ENCODE data around the gene PGM1. TPM values are rescaled to one million over a fixed set of nuclear protein-coding genes. Genes with fewer than 3 reads are reported as not detected.

The PGM1 gene
- total RNA-seq, 1 donor from 2014 or later = 36.9 TPM

DNA sequence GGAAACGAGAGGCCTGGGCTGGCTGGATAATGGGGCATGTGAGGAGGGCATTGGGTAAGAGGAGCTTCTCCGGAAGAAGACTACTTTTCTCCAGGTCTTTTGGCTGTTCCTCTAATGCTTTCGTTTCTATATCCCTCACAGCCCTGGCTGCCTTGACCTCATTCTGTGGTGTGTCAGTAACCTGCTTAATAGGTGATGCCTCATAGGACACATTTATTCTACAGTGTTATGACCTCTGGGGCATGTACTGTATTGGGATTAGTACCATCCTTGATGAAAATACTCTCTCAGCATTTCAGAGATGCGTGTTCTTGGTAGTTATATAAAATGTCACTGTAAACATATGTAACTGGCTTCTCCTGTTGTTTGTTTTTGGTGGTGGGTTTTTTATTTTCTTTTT lies 40.1 kb downstream of the PGM1 start:
- Histone ChIP-seq H3K4me1 (ENCODE audit: insufficient read depth, low read length) (no peaks in the 10 kb centered on the region), H3K27ac (ENCODE audit: low read depth, low read length) (no peak overlapping the region), H3K9me3 (ENCODE audit: insufficient read depth, low read depth, low read length) (no peaks in the 10 kb centered on the region), H3K27me3 (ENCODE audit: insufficient read depth, low read length) (no peaks in the 10 kb centered on the region), H3K4me2 (ENCODE audit: low read length) (no peak overlapping the region), H4K20me1 (ENCODE audit: insufficient read depth, low read length) (no peaks in the 10 kb centered on the region), H3K4me3 (ENCODE audit: insufficient read depth, low read depth, low read length) (no peak overlapping the region), H3K36me3 (ENCODE audit: insufficient read depth, low read length) (no peaks in the 10 kb centered on the region), H3K79me2 (ENCODE audit: insufficient read depth, low read length) (no peaks in the 10 kb centered on the region), H2AFZ (ENCODE audit: low read depth, low read length) (no peak overlapping the region), H3K9ac (ENCODE audit: low read length) (no peak overlapping the region)
- Mint-ChIP-seq H3K4me1 (ENCODE audit: low read depth, unreplicated experiment) (peaks cover 7% of the 10 kb centered on the region), H3K9me3 (ENCODE audit: unreplicated experiment) (no peaks in the 10 kb centered on the region), H3K27ac (ENCODE audit: unreplicated experiment) (no peak overlapping the region), H3K27me3 (ENCODE audit: low read depth, unreplicated experiment) (no peaks in the 10 kb centered on the region), H3K36me3 (ENCODE audit: low read depth, unreplicated experiment) (peaks cover 38% of the 10 kb centered on the region), H3K4me3 (ENCODE audit: unreplicated experiment) (no peak overlapping the region)
- FAIRE-seq (no peak), DNase-seq (ENCODE audit: low read depth) (no peak)
- TF ChIP-seq EZH2 (IDR thresholded peaks at IDR 0.05; ENCODE audit: insufficient read depth, low read length) (no peak), CTCF (IDR thresholded peaks at IDR 0.05; ENCODE audit: insufficient read depth, low read depth, low read length) (no peak)

DNA sequence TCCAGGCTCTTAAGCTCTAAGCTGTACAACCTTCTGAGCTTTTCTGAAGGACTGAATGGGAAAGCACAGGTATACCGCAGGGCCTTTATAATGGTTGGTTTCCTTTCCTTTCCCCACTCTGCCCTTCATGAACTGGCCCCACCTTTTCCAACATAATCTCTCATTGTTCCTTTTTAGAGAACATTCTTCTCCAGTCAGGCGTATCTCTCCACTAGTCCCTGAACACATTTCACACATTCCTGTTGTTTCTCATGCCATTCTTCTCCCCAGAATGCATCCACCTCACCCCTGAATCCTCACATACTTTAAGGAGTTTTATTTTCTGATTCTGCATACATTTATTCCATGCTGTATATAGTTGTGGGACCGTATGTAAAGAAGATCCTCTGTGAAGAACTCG lies 41.3 kb downstream of the PGM1 start:
- H3K4me1 ChIP-seq (ENCODE audit: insufficient read depth, low read length) = no peaks in the 10 kb centered on the region
- H3K9ac ChIP-seq (ENCODE audit: low read length) = no peak overlapping the region
- Mint-ChIP-seq H3K27me3 (ENCODE audit: low read depth, unreplicated experiment) (no peaks in the 10 kb centered on the region), H3K27ac (ENCODE audit: unreplicated experiment) (no peak overlapping the region), H3K9me3 (ENCODE audit: unreplicated experiment) (no peaks in the 10 kb centered on the region), H3K36me3 (ENCODE audit: low read depth, unreplicated experiment) (peaks cover 33% of the 10 kb centered on the region), H3K4me1 (ENCODE audit: low read depth, unreplicated experiment) (peaks cover 7% of the 10 kb centered on the region), H3K4me3 (ENCODE audit: unreplicated experiment) (no peak overlapping the region)
- no peak overlapping the region for H3K4me3 ChIP-seq (ENCODE audit: insufficient read depth, low read depth, low read length)
- H3K9me3 ChIP-seq (ENCODE audit: insufficient read depth, low read depth, low read length) = no peaks in the 10 kb centered on the region
- H4K20me1 ChIP-seq (ENCODE audit: insufficient read depth, low read length) = no peaks in the 10 kb centered on the region
- no peak overlapping the region for H3K4me2 ChIP-seq (ENCODE audit: low read length)
- no peaks in the 10 kb centered on the region for H3K79me2 ChIP-seq (ENCODE audit: insufficient read depth, low read length)
- TF ChIP-seq CTCF (IDR thresholded peaks at IDR 0.05; ENCODE audit: insufficient read depth, low read depth, low read length) = no peak
- TF ChIP-seq EZH2 (IDR thresholded peaks at IDR 0.05; ENCODE audit: insufficient read depth, low read length) = no peak
- no peak overlapping the region for H2AFZ ChIP-seq (ENCODE audit: low read depth, low read length)
- H3K27me3 ChIP-seq (ENCODE audit: insufficient read depth, low read length) = no peaks in the 10 kb centered on the region
- H3K36me3 ChIP-seq (ENCODE audit: insufficient read depth, low read length) = peaks cover 5% of the 10 kb centered on the region
- no peak overlapping the region for H3K27ac ChIP-seq (ENCODE audit: low read depth, low read length)
- FAIRE-seq (no peak), DNase-seq (ENCODE audit: low read depth) (peak; percentile 36)

DNA sequence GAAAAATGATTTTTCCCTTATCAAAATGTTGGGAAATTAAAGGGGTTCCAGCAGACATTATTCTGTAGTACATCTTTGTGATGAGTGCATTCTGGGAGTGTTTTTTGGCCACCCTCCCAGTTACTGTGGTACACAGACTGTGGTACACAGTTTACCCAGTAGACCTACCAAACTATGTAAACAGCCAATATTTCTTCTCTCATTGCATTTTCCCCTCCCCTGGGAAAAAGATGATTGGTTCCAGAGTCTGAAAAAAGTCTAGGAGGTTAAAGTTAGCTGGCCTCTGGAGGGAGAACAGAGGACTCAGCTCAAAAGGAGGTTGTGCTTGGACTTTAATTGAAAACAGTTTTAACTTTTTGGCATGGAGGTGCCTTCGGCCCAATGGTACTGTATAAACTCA lies 42.5 kb downstream of the PGM1 start:
- Histone ChIP-seq H3K27me3 (ENCODE audit: insufficient read depth, low read length) (no peaks in the 10 kb centered on the region), H3K79me2 (ENCODE audit: insufficient read depth, low read length) (no peaks in the 10 kb centered on the region), H3K27ac (ENCODE audit: low read depth, low read length) (no peak overlapping the region), H3K36me3 (ENCODE audit: insufficient read depth, low read length) (peaks cover 5% of the 10 kb centered on the region), H3K9ac (ENCODE audit: low read length) (no peak overlapping the region), H4K20me1 (ENCODE audit: insufficient read depth, low read length) (no peaks in the 10 kb centered on the region), H3K4me3 (ENCODE audit: insufficient read depth, low read depth, low read length) (no peak overlapping the region), H3K4me2 (ENCODE audit: low read length) (no peak overlapping the region), H3K9me3 (ENCODE audit: insufficient read depth, low read depth, low read length) (no peaks in the 10 kb centered on the region), H3K4me1 (ENCODE audit: insufficient read depth, low read length) (no peaks in the 10 kb centered on the region), H2AFZ (ENCODE audit: low read depth, low read length) (no peak overlapping the region)
- Mint-ChIP-seq H3K27ac (ENCODE audit: unreplicated experiment) (no peak overlapping the region), H3K36me3 (ENCODE audit: low read depth, unreplicated experiment) (peaks cover 37% of the 10 kb centered on the region), H3K4me3 (ENCODE audit: unreplicated experiment) (no peak overlapping the region), H3K27me3 (ENCODE audit: low read depth, unreplicated experiment) (no peaks in the 10 kb centered on the region), H3K9me3 (ENCODE audit: unreplicated experiment) (no peaks in the 10 kb centered on the region), H3K4me1 (ENCODE audit: low read depth, unreplicated experiment) (peaks cover 5% of the 10 kb centered on the region)
- DNase-seq (ENCODE audit: low read depth) (no peak), FAIRE-seq (no peak)
- no peak for TF ChIP-seq CTCF (IDR thresholded peaks at IDR 0.05; ENCODE audit: insufficient read depth, low read depth, low read length)
- no peak for TF ChIP-seq EZH2 (IDR thresholded peaks at IDR 0.05; ENCODE audit: insufficient read depth, low read length)
